Ovary (tissue), 3 donors: Measurements from ENCODE around the gene JAG2.

Experiments
- CTCF ChIP-seq, 3 donors: fragments of 450-650 bp in 2 of 3; fragments of 200-600 bp in 1 of 3; IDR thresholded peaks; one replicate each; pipeline versions ENCODE4 v1.5.1 to v1.8.0; 2016 to 2022; ENCODE audit warnings: antibody characterized with exemption in 3 of 3, mild to moderate bottlenecking in 1 of 3
- EP300 ChIP-seq: sonication (generic); formaldehyde crosslinking; IDR thresholded peaks from one replicate; pipeline ENCODE4 v1.6.1; 2017; ENCODE audit warnings: antibody characterized with exemption
- donor health status: DM: no; HTN: no; CAD: no.

DNA sequence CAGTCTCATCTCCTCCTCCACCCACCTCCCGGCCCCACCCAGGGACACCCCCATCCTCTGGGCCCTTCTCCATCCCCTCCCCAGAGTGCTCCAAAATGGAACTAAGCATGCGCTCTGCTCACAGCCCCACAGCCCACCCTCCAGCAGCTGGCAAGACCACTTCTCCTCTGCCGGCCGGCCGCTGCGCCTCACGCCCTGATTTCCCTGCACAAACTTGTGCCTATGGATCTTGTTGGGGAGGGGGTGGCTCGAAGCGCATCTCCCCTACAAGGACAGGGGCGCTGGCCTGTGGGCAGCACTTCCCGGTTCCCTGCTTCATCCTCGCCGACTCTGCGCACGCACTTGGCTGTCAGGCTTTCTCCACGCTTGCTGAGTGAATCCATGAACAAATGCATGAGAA lies 32.1 kb upstream of the JAG2 start:
- TF ChIP-seq EP300, result no peak
- no peak for TF ChIP-seq CTCF (IDR thresholded peaks at IDR 0.05)
